Measurements from ENCODE around the gene NOM1. TPM values are rescaled to one million over a fixed set of nuclear protein-coding genes. Genes with fewer than 3 reads are reported as not detected.

Gene NOM1
- total RNA-seq, 1 experiment from 2014 or later, result 35.4 TPM

- Histone ChIP-seq H3K36me3 (ENCODE audit: control insufficient read depth in 1 of 2, insufficient read depth in 2 of 2, low read length in 2 of 2) (no peaks in the 10 kb centered on the region; a peak in 1 of 4 replicates), H3K79me2 (ENCODE audit: insufficient read depth, low read length) (no peaks in the 10 kb centered on the region), H3K4me1 (ENCODE audit: control insufficient read depth in 1 of 2, insufficient read depth in 2 of 2, low read length in 2 of 2) (peaks cover 5 to 15% of the 10 kb centered on the region in 2 experiments; a peak in 3 of 4 replicates), H3K9ac (ENCODE audit: low read length) (peak overlapping the region; percentile 41; the same call in 1 of the 2 replicates), H4K20me1 (ENCODE audit: insufficient read depth) (no peaks in the 10 kb centered on the region), H3K4me3 (replicated peaks in 1 of 2; ENCODE audit: low read depth in 1 of 2, low read length in 2 of 2) (peak overlapping the region; percentile 47 to 59), H3K4me2 (ENCODE audit: low read length) (peak overlapping the region; percentile 87), H3K9me3 (ENCODE audit: control insufficient read depth in 1 of 2, insufficient read depth in 1 of 2, low read depth in 1 of 2, low read length in 2 of 2) (no peaks in the 10 kb centered on the region), H3K27ac (ENCODE audit: low read depth, low read length) (no peak overlapping the region), H3K9me2 (ENCODE audit: insufficient read depth) (no peaks in the 10 kb centered on the region), H3K27me3 (ENCODE audit: insufficient read depth, low read length) (no peaks in the 10 kb centered on the region), H2AFZ (ENCODE audit: low read depth, low read length, poor library complexity, severe bottlenecking) (no peak overlapping the region)
- BruUV-seq (replicated peaks), result no TSS peak
- CTCF ChIA-PET, result interaction anchor here (1.5 kb wide), 1 partner anchor 11 kb away, joined by 3 read pairs; the partner anchor contains the start of gene MNX1
- ATAC-seq (peak; percentile 69), DNase-seq (ENCODE audit: low read depth, low spot score) (no peak)
- POLR2A ChIA-PET, result no interaction called here
- intact Hi-C loops (cut with micrococcal nuclease), result loop anchor here (5.0 kb wide), 1 partner anchor 142 kb away; no protein-coding TSS in a partner anchor
- RAD21 ChIA-PET (ENCODE audit: low non-redundant PET in 1 of 2, low total read pairs in 2 of 2, uncharacterized antibody in 2 of 2, unreplicated experiment in 2 of 2), result no interaction called here
- 0 out of 6 replicates have a peak, but pooled peaks of 1 of the 3 experiments have one; percentile 3 for TF ChIP-seq CTCF (IDR thresholded peaks at IDR 0.05 in 2 of 3, conservative IDR thresholded peaks at IDR 0.05 in 1 of 3; ENCODE audit: borderline replicate concordance in 1 of 3, insufficient read depth in 1 of 3, low read depth in 2 of 3, low read length in 2 of 3)
- 0 out of 2 replicates have a peak, but pooled peaks have one; percentile 28 for TF ChIP-seq MAX (IDR thresholded peaks at IDR 0.05)
- no peak for TF ChIP-seq ZBTB33 (IDR thresholded peaks at IDR 0.05; ENCODE audit: extremely low read depth, insufficient replicate concordance, low read length)
These were observed 50.6 kb downstream of the NOM1 start for GRCh38 chr7:156999958-157000726.

Measured in HCT116 (cell line).